ENCODE measurements around the gene EIPR1.

EIPR1 gene

DNA sequence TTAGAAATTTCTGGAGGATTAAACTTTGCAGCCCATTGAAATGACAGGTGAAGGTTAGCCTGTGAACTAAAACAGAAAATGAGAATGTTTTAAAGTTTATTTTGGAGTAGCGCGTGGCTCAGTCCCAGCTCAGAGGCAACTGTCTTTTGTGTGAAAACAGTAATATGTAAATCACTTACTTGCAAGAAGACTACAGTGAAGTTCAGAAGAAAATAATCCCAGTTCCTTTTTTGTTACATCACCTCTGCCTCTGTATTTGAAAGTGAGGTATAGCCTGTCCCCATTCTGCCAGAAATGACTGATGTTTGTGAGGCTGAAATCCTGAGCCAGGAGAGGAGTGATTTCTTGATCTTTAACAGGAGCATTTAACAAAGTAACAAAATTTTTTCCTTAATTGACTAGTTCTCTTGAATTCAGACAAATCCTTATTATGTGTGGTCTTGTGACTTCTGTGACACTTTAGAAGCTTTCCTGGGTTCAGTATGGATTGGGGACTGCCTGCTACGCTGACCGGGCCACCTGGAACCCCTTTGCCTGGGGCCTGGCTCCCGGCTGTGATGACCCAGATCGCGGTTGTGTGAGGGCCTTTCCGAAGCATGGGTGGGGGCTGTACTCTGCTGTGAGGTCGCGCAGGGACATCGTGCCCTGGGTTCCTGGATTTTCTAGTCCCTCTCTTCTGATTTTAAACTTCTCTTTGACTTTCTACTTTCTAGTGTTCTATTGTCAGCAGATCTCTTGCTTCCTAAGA is 26.1 kb upstream of the EIPR1 start:
- H3K4me3 ChIP-seq (ENCODE audit: low read length): no peak overlapping the region
- DNase-seq (ENCODE audit: low read depth): no peak
- no peak for TF ChIP-seq CTCF (conservative IDR thresholded peaks at IDR 0.05; ENCODE audit: low read depth, low read length)

DNA sequence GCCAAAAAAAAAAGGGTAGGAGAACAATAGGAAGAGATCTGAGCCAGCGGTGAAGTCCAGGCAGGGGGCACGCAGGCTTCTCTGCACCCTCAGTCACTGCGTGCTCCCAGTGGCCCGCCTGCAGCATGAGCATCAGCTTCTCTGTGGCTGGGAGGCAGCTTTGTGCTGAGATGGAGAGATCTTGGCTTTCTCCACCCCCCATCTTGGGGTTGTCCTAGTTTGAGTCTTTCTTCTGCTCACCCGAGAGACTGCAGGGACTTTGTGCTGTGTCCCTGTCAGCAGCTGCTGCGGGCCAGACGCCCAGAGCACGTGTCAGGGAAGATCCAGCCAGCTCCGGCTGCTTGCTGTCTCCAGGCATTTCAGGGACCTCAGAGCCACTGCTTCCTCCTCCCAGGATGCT is 22.2 kb upstream of the EIPR1 start:
- no peak for TF ChIP-seq CTCF (conservative IDR thresholded peaks at IDR 0.05; ENCODE audit: low read depth, low read length)
- no peak for DNase-seq (ENCODE audit: low read depth)
- H3K4me3 ChIP-seq (ENCODE audit: low read length): no peak overlapping the region

- DNase-seq (ENCODE audit: low read depth): no peak
- no peak for TF ChIP-seq CTCF (conservative IDR thresholded peaks at IDR 0.05; ENCODE audit: low read depth, low read length)
- H3K4me3 ChIP-seq (ENCODE audit: low read length): no peak overlapping the region
Measured at GRCh38 chr2:3399381-3399780, 21.8 kb upstream of the EIPR1 start.

DNA sequence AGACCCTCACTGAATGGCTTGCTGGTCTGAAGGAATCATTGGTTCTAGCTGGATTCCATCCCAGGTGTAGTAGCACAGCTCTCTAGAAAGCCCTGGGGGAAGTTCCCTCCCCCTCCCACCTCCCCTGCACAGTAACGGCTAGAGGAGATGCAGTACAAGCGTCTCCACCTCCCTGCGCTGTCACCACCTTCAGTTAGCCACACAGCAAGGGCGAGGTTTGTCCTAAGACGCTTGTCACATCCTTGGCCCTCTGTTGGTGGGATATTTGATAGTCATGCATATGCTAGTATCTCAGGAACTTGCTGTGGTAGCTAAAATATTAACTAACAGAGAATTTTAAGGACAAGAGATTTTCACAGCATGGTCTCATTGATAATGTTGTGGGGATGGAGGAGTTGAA is 21.2 kb upstream of the EIPR1 start:
- no peak for DNase-seq (ENCODE audit: low read depth)
- no peak overlapping the region for H3K4me3 ChIP-seq (ENCODE audit: low read length)
- no peak for TF ChIP-seq CTCF (conservative IDR thresholded peaks at IDR 0.05; ENCODE audit: low read depth, low read length)

DNA sequence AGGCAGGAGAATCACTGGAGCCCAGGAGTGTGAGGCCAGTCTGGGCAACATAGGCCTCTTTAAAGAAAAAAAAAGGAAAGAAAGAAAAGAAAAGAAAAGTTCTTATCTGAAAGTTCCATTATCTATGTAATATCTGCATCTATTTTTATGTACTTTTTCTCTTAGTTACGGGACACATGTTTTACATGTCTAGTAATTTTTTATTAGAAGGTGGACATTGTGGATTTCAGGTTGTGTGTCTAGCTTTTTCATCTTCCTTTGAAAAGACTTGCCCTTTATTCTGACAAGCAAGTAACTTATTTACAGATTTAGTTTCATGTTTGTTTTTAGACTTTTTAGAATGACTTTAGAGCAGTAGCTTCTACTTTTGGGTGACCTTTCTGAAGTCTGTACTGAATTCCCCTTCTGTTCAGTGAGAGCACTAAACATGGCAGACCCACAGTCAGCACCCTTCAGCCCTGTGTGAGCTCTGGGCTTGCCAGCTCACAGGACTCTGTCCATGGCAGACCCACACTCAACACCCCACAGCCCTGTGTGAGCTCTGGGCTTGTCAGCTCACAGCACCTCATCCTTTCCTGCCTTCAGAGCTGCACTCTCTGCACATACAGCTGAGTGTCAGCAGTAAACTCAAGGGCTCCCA is 19.4 kb upstream of the EIPR1 start:
- no peak for DNase-seq (ENCODE audit: low read depth)
- TF ChIP-seq CTCF (conservative IDR thresholded peaks at IDR 0.05; ENCODE audit: low read depth, low read length): no peak
- H3K4me3 ChIP-seq (ENCODE audit: low read length): no peak overlapping the region

DNA sequence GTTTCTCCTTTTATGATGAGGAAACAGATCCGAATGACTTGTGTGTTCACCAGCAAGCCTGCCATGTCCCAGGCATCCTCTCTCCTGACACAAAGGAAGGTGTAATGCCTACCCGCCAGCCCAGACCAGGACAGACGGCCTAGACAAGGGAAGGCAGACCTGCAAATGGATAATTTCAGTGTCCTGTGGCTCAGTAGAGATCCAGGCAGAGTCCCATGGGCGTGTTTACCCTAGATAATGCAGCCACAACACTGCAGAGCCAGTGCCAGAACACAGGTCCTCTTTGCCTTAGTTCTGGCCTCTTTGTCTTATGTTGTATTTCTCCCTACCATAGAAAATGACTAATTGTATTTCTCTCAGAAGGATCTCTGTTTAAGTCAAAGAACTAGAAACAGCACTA is 14.6 kb upstream of the EIPR1 start:
- TF ChIP-seq CTCF (conservative IDR thresholded peaks at IDR 0.05; ENCODE audit: low read depth, low read length): no peak
- no peak for DNase-seq (ENCODE audit: low read depth)
- no peak overlapping the region for H3K4me3 ChIP-seq (ENCODE audit: low read length)

GRCh38 chr2:3390041-3390440 is 12.4 kb upstream of the EIPR1 start:
- DNase-seq (ENCODE audit: low read depth): no peak

More at GRCh38 chr2:3390041-3390440, 12.4 kb upstream of the EIPR1 start:
- H3K4me3 ChIP-seq (ENCODE audit: low read length): no peak overlapping the region
- TF ChIP-seq CTCF (conservative IDR thresholded peaks at IDR 0.05; ENCODE audit: low read depth, low read length): no peak

Data from retinal pigment epithelial cell (primary cell).